ENCODE data around the gene ADGRG3.

The ADGRG3 gene

DNA sequence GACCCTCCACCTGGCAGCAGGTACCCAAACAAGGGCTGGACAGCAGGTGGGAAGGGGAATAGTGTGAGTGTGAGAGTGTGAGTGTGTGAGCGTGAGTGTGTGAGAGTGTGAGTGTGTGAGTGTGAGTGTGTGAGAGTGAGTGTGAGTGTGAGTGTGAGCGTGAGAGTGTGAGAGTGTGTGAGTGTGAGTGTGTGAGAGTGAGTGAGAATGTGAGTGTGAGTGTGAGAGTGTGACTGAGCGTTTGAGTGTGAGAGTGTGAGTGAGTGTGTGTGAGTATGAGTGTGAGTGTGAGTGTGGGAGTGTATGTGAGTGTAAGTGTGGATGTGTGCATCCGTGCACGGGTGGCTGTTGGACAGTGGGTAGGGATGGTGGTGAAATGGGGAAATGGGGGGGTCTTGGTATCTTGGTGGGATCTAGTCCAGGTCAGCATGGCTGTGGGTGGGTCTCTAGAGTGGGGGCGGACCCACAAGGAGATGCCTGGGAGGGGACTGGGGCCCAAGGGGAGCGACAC lies 39.3 kb upstream of the ADGRG3 start:
- H3K27ac ChIP-seq = no peak overlapping the region
- TF ChIP-seq ZFX (IDR thresholded peaks at IDR 0.05) = no peak
- TF ChIP-seq, protein P1, sequence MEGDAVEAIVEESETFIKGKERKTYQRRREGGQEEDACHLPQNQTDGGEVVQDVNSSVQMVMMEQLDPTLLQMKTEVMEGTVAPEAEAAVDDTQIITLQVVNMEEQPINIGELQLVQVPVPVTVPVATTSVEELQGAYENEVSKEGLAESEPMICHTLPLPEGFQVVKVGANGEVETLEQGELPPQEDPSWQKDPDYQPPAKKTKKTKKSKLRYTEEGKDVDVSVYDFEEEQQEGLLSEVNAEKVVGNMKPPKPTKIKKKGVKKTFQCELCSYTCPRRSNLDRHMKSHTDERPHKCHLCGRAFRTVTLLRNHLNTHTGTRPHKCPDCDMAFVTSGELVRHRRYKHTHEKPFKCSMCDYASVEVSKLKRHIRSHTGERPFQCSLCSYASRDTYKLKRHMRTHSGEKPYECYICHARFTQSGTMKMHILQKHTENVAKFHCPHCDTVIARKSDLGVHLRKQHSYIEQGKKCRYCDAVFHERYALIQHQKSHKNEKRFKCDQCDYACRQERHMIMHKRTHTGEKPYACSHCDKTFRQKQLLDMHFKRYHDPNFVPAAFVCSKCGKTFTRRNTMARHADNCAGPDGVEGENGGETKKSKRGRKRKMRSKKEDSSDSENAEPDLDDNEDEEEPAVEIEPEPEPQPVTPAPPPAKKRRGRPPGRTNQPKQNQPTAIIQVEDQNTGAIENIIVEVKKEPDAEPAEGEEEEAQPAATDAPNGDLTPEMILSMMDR (conservative IDR thresholded peaks at IDR 0.05) = no peak

DNA sequence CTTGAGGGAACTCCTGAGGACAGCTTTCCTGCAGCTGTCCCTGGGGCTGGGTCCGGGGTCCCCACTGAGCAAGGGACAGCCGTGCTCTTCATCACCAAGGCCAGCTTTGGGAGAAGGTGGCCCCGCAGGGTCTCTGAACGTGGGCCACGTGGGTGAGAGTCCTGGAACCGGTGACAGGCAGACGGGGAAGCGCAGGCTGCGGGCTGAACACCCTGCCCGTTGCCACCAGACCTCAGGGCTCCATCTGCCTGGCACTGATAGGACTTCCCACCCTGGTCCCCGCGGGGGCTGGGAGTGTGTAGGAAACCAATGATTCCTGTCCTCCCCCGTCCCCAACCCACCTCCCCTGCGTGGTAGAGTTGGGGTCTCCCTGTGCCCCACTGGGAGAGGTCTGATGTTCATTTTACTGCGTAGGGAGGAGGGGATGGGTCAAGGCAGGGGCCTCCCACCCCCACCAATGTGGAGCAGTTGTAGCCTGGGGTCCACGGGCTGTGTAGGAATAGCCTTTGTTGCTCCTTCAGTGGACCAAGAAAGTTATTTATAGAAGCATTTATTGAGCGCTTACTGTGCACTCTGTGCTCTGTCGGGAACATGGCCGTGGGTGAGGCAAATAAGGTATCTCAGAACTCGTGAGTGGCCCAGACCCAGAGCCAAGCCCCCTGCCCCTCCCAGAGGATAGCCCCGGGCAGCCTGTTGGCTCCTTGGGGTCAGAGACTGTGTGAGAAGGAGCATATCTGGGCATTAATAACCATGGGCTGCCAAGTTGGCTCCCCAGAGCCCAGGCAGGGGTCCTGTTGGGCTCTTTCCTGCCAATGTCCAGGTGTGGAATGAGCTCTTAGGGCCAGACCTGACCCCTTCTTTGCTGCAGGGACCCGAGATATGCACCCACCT lies 38.3 kb upstream of the ADGRG3 start:
- TF ChIP-seq, protein P1 (conservative IDR thresholded peaks at IDR 0.05) = no peak
- TF ChIP-seq ZFX (IDR thresholded peaks at IDR 0.05) = no peak
- H3K27ac ChIP-seq = no peak overlapping the region

DNA sequence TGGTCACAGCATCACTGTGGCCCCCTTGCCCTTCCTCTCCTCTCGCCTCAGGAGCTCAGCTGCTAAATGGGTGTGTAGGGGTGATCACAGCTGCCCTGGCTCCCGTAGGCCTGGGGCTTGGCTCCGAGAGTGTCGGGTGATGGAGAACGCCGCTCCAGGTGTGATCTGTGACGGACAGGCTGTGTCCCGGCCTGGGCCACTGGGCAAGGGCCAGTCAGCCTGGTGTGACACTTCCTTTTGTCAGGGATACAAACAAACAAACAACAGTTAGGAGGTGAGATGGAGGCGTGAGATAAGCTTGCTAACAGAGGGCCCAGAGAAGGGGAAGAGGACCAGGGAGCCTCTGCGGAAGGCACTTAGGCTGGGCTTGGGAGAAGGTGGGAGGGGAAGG lies 37.7 kb upstream of the ADGRG3 start:
- TF ChIP-seq, protein P1 (conservative IDR thresholded peaks at IDR 0.05) = no peak
- TF ChIP-seq ZFX (IDR thresholded peaks at IDR 0.05) = no peak

DNA sequence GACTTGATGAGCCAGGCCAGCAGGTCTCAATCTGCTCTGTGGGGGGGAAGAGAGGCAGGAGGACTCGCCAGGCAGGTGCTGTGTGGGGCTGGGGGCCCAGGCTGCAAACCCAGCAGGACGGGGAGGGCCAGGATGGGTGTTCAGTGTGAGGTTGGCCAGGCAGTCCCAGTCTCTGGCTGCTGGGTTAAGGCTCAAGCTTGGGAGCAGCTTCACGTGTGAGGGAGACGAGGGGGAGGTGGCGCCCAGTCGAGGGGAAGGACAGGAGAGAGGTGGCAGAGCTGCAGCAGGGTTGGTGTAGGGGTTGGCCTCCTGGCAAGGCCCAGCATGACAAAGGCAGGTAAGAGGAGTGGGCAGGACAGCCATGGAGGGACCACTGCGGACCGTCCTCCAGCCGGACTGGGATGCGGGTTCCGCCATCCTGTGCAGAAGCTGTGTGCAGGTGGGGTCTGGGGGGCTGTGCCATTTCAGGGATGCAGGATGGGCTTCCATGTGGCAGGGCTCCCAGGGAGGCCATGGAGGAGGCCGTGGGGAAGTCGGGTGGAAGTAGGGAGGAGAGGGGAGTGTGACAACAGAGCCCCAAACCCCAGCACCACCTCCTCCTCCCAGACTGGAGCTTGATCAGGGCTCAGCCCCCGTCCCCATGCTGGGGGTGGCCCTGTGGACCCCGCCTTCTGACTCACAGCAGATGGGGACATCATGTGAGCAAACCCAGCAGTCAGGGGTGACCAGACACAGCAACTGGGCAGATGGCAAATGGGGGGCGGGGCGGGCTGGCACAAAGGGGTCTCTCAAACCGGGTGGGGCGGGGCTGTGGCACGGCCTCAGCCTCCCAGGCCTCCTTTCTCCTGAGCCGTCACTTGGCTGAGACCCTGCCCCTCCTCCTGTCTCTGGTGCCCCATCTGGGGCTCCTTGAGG lies 36.9 kb upstream of the ADGRG3 start:
- no peak for TF ChIP-seq ZFX (IDR thresholded peaks at IDR 0.05)
- TF ChIP-seq, protein P1 (conservative IDR thresholded peaks at IDR 0.05) = no peak

More for the DNA sequence above, 37.7 kb upstream of the ADGRG3 start:
- no peak overlapping the region for H3K27ac ChIP-seq

DNA sequence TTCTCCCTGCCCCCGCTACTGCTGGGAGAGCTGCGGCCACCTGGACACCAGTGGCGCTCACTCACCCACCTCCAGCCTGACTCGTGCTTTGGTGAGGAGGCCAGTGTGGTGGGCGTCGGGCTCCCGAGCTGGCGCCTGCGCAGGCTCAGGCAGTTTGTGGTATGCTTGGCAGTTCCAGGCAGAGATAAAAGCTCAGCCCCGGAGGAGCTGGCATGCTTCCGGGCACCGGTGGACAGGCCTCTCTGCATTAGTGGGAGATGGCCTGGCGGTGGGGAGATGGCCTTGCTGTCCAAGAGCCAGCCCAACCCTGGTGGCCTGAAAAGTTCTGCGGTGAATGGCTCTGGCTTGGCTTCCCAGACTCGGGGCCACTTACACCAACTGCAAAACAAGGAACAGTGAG lies 35.5 kb upstream of the ADGRG3 start:
- no peak overlapping the region for H3K27ac ChIP-seq
- TF ChIP-seq, protein P1 (conservative IDR thresholded peaks at IDR 0.05) = no peak
- no peak for TF ChIP-seq ZFX (IDR thresholded peaks at IDR 0.05)

More for the DNA sequence above, 36.9 kb upstream of the ADGRG3 start:
- H3K27ac ChIP-seq = no peak overlapping the region

DNA sequence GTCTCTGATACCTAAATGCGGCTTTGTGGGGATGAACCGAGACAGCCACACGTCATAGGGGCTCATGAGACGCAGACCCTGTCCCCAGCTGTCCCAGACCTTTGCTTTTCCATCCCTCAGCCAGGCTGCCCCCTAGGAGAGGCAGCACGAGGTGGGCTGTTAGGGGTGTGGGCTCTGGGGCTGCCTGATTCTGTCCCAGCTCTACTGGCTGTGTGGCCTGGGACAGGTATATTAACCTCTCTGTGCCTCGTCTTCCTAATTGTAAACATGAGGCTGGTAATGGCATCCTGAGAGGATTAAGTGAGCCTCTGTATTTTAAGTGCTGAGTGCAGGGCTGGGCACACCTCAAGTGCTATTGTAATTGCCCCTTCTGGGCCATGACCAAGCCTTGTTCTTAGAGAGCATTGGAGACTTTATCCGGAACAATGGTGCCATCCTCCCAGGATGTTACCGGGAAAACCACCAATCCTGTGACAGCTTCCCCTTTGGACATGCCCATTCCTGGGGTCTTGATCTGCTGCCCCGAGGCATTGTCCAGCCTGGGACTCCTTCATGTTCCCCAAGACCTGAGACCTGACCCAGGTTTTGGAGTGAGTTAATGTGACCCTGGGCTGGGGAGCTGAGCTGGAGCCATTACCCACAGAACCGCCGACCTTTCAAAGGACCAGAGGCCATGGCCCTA lies 34.6 kb upstream of the ADGRG3 start:
- TF ChIP-seq, protein P1 (conservative IDR thresholded peaks at IDR 0.05) = no peak
- no peak for TF ChIP-seq ZFX (IDR thresholded peaks at IDR 0.05)
- no peak overlapping the region for H3K27ac ChIP-seq
